Naive thymus-derived CD4-positive, alpha-beta T cell (primary cell): ENCODE data around the gene SEC14L1. TPM values are rescaled to one million over a fixed set of nuclear protein-coding genes. Genes with fewer than 3 reads are reported as not detected.
A peak's percentile ranks its signal among the peaks of the same experiment; 100 is the strongest.

ENCODE experiments used
- ATAC-seq: fragments of 150-1000 bp; cut with Tn5 transposase; 2 replicates; pipeline ENCODE4 v1.10.0; 2021; ENCODE audit warnings: mild to moderate bottlenecking, moderate library complexity
- CTCF ChIA-PET: fragments of 350-600 bp; sonication (Branson Sonifier 250); formaldehyde crosslinking; loops from one replicate; lab custom pipeline; 2021; ENCODE audit warnings: antibody characterized with exemption; lab: Charles Lee
- POLR2A ChIA-PET: fragments of 350-600 bp; sonication (Branson Sonifier 250); formaldehyde crosslinking; loops from one replicate; lab custom pipeline; 2021; ENCODE audit warnings: antibody characterized with exemption, inconsistent platforms; lab: Charles Lee
- DNase-seq, 9 donors: peaks; one replicate each; pipeline versions ENCODE4 v3.0.0 to v3.0.0-alpha.2; 2020 to 2022; ENCODE audit warnings: mixed read lengths in 1 of 9
- H3K27ac ChIP-seq: one replicate; pipeline ENCODE4 v1.7.0; 2013; ENCODE audit warnings: mild to moderate bottlenecking, low read depth, low read length, moderate library complexity
- H3K27me3 ChIP-seq, 2 donors: one replicate each; pipeline ENCODE4 v1.7.0; 2013; ENCODE audit warnings: low read length in 2 of 2, mild to moderate bottlenecking in 2 of 2, moderate library complexity in 2 of 2; ENCODE audit not compliant: control insufficient read depth in 2 of 2, insufficient read depth in 2 of 2
- H3K36me3 ChIP-seq, 3 experiments: 1 replicate in 2 of 3; 2 replicates in 1 of 3; pipeline ENCODE4 v1.7.0; 2013; ENCODE audit warnings: low read length in 3 of 3, mild to moderate bottlenecking in 3 of 3, moderate library complexity in 1 of 3; ENCODE audit not compliant: insufficient read depth in 3 of 3, control insufficient read depth in 2 of 3
- H3K4me1 ChIP-seq, 2 donors: one replicate each; pipeline ENCODE4 v1.7.0; 2013; ENCODE audit warnings: low read length in 2 of 2, mild to moderate bottlenecking in 2 of 2, moderate library complexity in 1 of 2; ENCODE audit not compliant: control insufficient read depth in 2 of 2, insufficient read depth in 2 of 2
- H3K4me3 ChIP-seq: 2 replicates; pipeline ENCODE4 v1.7.0; 2013; ENCODE audit warnings: mild to moderate bottlenecking, low read length
- H3K9me3 ChIP-seq, 3 experiments: 1 replicate in 2 of 3; 2 replicates in 1 of 3; pipeline ENCODE4 v1.7.0; 2013; ENCODE audit warnings: low read length in 3 of 3; ENCODE audit not compliant: control insufficient read depth in 2 of 3
- H3K27ac Mint-ChIP-seq, 9 donors: one replicate each; pipeline ENCODE4 v1.8.0; 2020 to 2022; ENCODE audit warnings: mixed read lengths in 9 of 9, mild to moderate bottlenecking in 8 of 9, moderate library complexity in 5 of 9, inconsistent platforms in 2 of 9
- H3K27me3 Mint-ChIP-seq, 5 donors: one replicate each; pipeline ENCODE4 v1.8.0; 2021 to 2022; ENCODE audit warnings: mixed read lengths in 5 of 5, mild to moderate bottlenecking in 1 of 5
- H3K36me3 Mint-ChIP-seq, 5 donors: one replicate each; pipeline ENCODE4 v1.8.0; 2020 to 2022; ENCODE audit warnings: mixed read lengths in 5 of 5, mild to moderate bottlenecking in 3 of 5, inconsistent platforms in 1 of 5
- H3K4me1 Mint-ChIP-seq, 7 donors: one replicate each; pipeline ENCODE4 v1.8.0; 2020 to 2022; ENCODE audit warnings: mixed read lengths in 7 of 7, mild to moderate bottlenecking in 3 of 7, inconsistent platforms in 1 of 7
- H3K4me3 Mint-ChIP-seq, 10 donors: one replicate each; pipeline ENCODE4 v1.8.0; 2020 to 2022; ENCODE audit warnings: mild to moderate bottlenecking in 10 of 10, mixed read lengths in 10 of 10, moderate library complexity in 6 of 10, inconsistent platforms in 2 of 10
- H3K9me3 Mint-ChIP-seq, 11 donors: one replicate each; pipeline ENCODE4 v1.8.0; 2020 to 2022; ENCODE audit warnings: mixed read lengths in 11 of 11, mild to moderate bottlenecking in 4 of 11, inconsistent platforms in 1 of 11, moderate library complexity in 1 of 11
- intact Hi-C, 2 donors: fragments of 100-400 bp; cut with micrococcal nuclease; formaldehyde crosslinking; loops; one replicate each; pipeline ENCODE4 v1.15.1; 2023
- polyA plus RNA-seq, 2 donors: library from polyadenylated mRNA; unstranded; fragments of 300-500 nt; fragmentation: Illumina TruSeq; gene quantifications; one replicate each; pipeline ENCODE4 v1.2.3, GENCODE V29; 2021
- total RNA-seq, 6 experiments: library from RNA in 5 of 6; stranded (reverse) in 5 of 6; gene quantifications; 1 replicate in 5 of 6; 2 replicates in 1 of 6; pipeline ENCODE4 v1.2.3 and lab custom pipeline; 2021 to 2026

Gene SEC14L1
- total and polyA plus RNA-seq, 7 experiments from 2014 or later, result 7.0 to 103 (median 28.7) TPM

GRCh38 chr17:77214328-77214727 lies 73.6 kb downstream of the SEC14L1 start:
- Mint-ChIP-seq H3K4me1 (peaks cover 0 to 2% (median 0%) of the 10 kb centered on the region in 7 donors), H3K27ac (peak overlapping the region in 1 of 9 donors; percentile 2), H3K27me3 (no peaks in the 10 kb centered on the region), H3K36me3 (peaks cover 17 to 73% (median 28%) of the 10 kb centered on the region in 5 donors), H3K9me3 (no peaks in the 10 kb centered on the region), H3K4me3 (no peak overlapping the region)
- DNase-seq, result no peak
- Histone ChIP-seq H3K4me1 (no peaks in the 10 kb centered on the region), H3K27me3 (no peaks in the 10 kb centered on the region), H3K36me3 (peaks cover 0 to 74% (median 8%) of the 10 kb centered on the region in 3 experiments), H3K9me3 (no peaks in the 10 kb centered on the region), H3K4me3 (no peak overlapping the region), H3K27ac (no peak overlapping the region)
- ChIA-PET CTCF (interaction anchor here (1.5 kb wide), 1 partner anchor 86 kb away, joined by 4 read pairs; no protein-coding TSS in a partner anchor), POLR2A (interaction anchor here (0.6 kb wide), 1 partner anchor 24 kb away, joined by 3 read pairs; no protein-coding TSS in a partner anchor)
- intact Hi-C loops, result loop anchor here in 1 of 2 donors (1.0 kb wide), 1 partner anchor 118 kb away; no protein-coding TSS in a partner anchor
- ATAC-seq, result no peak

- peaks cover 0 to 70% (median 8%) of the 10 kb centered on the region in 3 experiments for H3K36me3 ChIP-seq
- Mint-ChIP-seq H3K27ac (peak overlapping the region in 3 of 9 donors; percentile 2 to 65 (median 23)), H3K9me3 (no peaks in the 10 kb centered on the region), H3K4me1 (peaks cover 0 to 2% (median 0%) of the 10 kb centered on the region in 7 donors), H3K4me3 (no peak overlapping the region), H3K27me3 (no peaks in the 10 kb centered on the region), H3K36me3 (peaks cover 17 to 69% (median 25%) of the 10 kb centered on the region in 5 donors)
- intact Hi-C loops, result loop anchor here in 1 of 2 donors (1.0 kb wide), 1 partner anchor 118 kb away; no protein-coding TSS in a partner anchor
- no peak overlapping the region for H3K27ac ChIP-seq
- POLR2A ChIA-PET, result interaction anchor here (0.6 kb wide), 1 partner anchor 24 kb away, joined by 3 read pairs; no protein-coding TSS in a partner anchor
- DNase-seq (peak in 4 of 9 donors; percentile 10 to 21 (median 15)), ATAC-seq (peak; percentile 53)
- no peak overlapping the region for H3K4me3 ChIP-seq
- no peaks in the 10 kb centered on the region for H3K9me3 ChIP-seq
- CTCF ChIA-PET, result interaction anchor here (0.8 to 1.5 kb wide), 2 partner anchors 87 to 481 kb away, joined by 3 to 4 read pairs; no protein-coding TSS in a partner anchor
- H3K4me1 ChIP-seq, result no peaks in the 10 kb centered on the region
- H3K27me3 ChIP-seq, result no peaks in the 10 kb centered on the region
Measured at GRCh38 chr17:77214743-77215142, 74.0 kb downstream of the SEC14L1 start.

GRCh38 chr17:77215281-77215680 lies 74.5 kb downstream of the SEC14L1 start:
- Histone ChIP-seq H3K9me3 (no peaks in the 10 kb centered on the region), H3K36me3 (peaks cover 0 to 65% (median 8%) of the 10 kb centered on the region in 3 experiments), H3K27ac (no peak overlapping the region), H3K4me1 (no peaks in the 10 kb centered on the region), H3K27me3 (no peaks in the 10 kb centered on the region), H3K4me3 (no peak overlapping the region)
- intact Hi-C loops, result no loop called here
- peaks cover 0 to 2% (median 0%) of the 10 kb centered on the region in 7 donors for H3K4me1 Mint-ChIP-seq
- CTCF ChIA-PET, result interaction anchor here (0.8 to 1.5 kb wide), 2 partner anchors 87 to 481 kb away, joined by 3 to 4 read pairs; no protein-coding TSS in a partner anchor
- DNase-seq (no peak), ATAC-seq (no peak)
- no peaks in the 10 kb centered on the region for H3K27me3 Mint-ChIP-seq
- no peaks in the 10 kb centered on the region for H3K9me3 Mint-ChIP-seq
- peaks cover 12 to 64% (median 22%) of the 10 kb centered on the region in 5 donors for H3K36me3 Mint-ChIP-seq
- H3K4me3 Mint-ChIP-seq, result no peak overlapping the region
- H3K27ac Mint-ChIP-seq, result peak overlapping the region in 1 of 9 donors; percentile 30
- POLR2A ChIA-PET, result interaction anchor here (0.6 kb wide), 1 partner anchor 13 kb away, joined by 3 read pairs; no protein-coding TSS in a partner anchor

- Mint-ChIP-seq H3K27ac (peak overlapping the region in 2 of 9 donors; percentile 10 to 18), H3K9me3 (no peaks in the 10 kb centered on the region), H3K36me3 (peaks cover 5 to 58% (median 16%) of the 10 kb centered on the region in 5 donors), H3K27me3 (no peaks in the 10 kb centered on the region), H3K4me1 (peaks cover 0 to 2% (median 0%) of the 10 kb centered on the region in 7 donors), H3K4me3 (no peak overlapping the region)
- no peaks in the 10 kb centered on the region for H3K4me1 ChIP-seq
- intact Hi-C loops, result no loop called here
- H3K4me3 ChIP-seq, result no peak overlapping the region
- no peaks in the 10 kb centered on the region for H3K27me3 ChIP-seq
- H3K9me3 ChIP-seq, result no peaks in the 10 kb centered on the region
- H3K36me3 ChIP-seq, result peaks cover 0 to 53% (median 8%) of the 10 kb centered on the region in 3 experiments
- no peak overlapping the region for H3K27ac ChIP-seq
- ChIA-PET CTCF (interaction anchor here (0.7 kb wide), 2 partner anchors 15 to 477 kb away, joined by 3 to 4 read pairs; no protein-coding TSS in a partner anchor), POLR2A (no interaction called here)
- ATAC-seq (no peak), DNase-seq (no peak)
Measured at GRCh38 chr17:77216486-77216885, 75.7 kb downstream of the SEC14L1 start.

GRCh38 chr17:77217123-77217522 lies 76.4 kb downstream of the SEC14L1 start:
- Mint-ChIP-seq H3K4me3 (no peak overlapping the region), H3K27me3 (no peaks in the 10 kb centered on the region), H3K4me1 (peaks cover 0 to 2% (median 0%) of the 10 kb centered on the region in 7 donors), H3K36me3 (peaks cover 3 to 55% (median 16%) of the 10 kb centered on the region in 5 donors), H3K9me3 (no peaks in the 10 kb centered on the region), H3K27ac (peak overlapping the region in 1 of 9 donors; percentile 10)
- Histone ChIP-seq H3K4me1 (no peaks in the 10 kb centered on the region), H3K27me3 (no peaks in the 10 kb centered on the region), H3K27ac (no peak overlapping the region), H3K36me3 (peaks cover 0 to 47% (median 4%) of the 10 kb centered on the region in 3 experiments), H3K4me3 (no peak overlapping the region), H3K9me3 (no peaks in the 10 kb centered on the region)
- ChIA-PET POLR2A (no interaction called here), CTCF (interaction anchor here (0.7 kb wide), 2 partner anchors 14 to 477 kb away, joined by 3 to 4 read pairs; no protein-coding TSS in a partner anchor)
- intact Hi-C loops, result no loop called here
- no peak for ATAC-seq
- no peak for DNase-seq

- POLR2A ChIA-PET, result no interaction called here
- H3K4me3 ChIP-seq, result no peak overlapping the region
- H3K4me1 ChIP-seq, result no peaks in the 10 kb centered on the region
- DNase-seq, result no peak
- CTCF ChIA-PET, result no interaction called here
- H3K9me3 Mint-ChIP-seq, result no peaks in the 10 kb centered on the region
- no peaks in the 10 kb centered on the region for H3K27me3 ChIP-seq
- intact Hi-C loops, result no loop called here
- no peaks in the 10 kb centered on the region for H3K27me3 Mint-ChIP-seq
- no peak overlapping the region for H3K27ac Mint-ChIP-seq
- H3K36me3 ChIP-seq, result peaks cover 0 to 42% (median 3%) of the 10 kb centered on the region in 3 experiments
- no peaks in the 10 kb centered on the region for H3K9me3 ChIP-seq
- no peak overlapping the region for H3K4me3 Mint-ChIP-seq
- no peak overlapping the region for H3K27ac ChIP-seq
- H3K4me1 Mint-ChIP-seq, result peaks cover 0 to under 1% (median 0%) of the 10 kb centered on the region in 7 donors
- no peak for ATAC-seq
- peaks cover 2 to 50% (median 14%) of the 10 kb centered on the region in 5 donors for H3K36me3 Mint-ChIP-seq
Measured at GRCh38 chr17:77217566-77217965, 76.8 kb downstream of the SEC14L1 start.
